Peyer's patch (tissue), 4 donors: Measurements from ENCODE around the gene TLCD2.

Experiments
- POLR2A ChIP-seq, 2 donors: fragments of 450-650 bp; IDR thresholded peaks; one replicate each; pipeline ENCODE4 v1.5.1; 2017; ENCODE audit warnings: antibody characterized with exemption in 2 of 2, mild to moderate bottlenecking in 2 of 2, moderate library complexity in 2 of 2
- TF ChIP-seq, protein P1 (sequence below), 6 experiments: fragments of 450-650 bp in 4 of 6; fragments of 200-600 bp in 2 of 6; sonication (generic) in 1 of 6; IDR thresholded peaks; one replicate each; pipeline ENCODE4 v1.5.1; 2017 to 2019; ENCODE audit warnings: antibody characterized with exemption in 6 of 6, mild to moderate bottlenecking in 3 of 6, moderate library complexity in 1 of 6

DNA sequence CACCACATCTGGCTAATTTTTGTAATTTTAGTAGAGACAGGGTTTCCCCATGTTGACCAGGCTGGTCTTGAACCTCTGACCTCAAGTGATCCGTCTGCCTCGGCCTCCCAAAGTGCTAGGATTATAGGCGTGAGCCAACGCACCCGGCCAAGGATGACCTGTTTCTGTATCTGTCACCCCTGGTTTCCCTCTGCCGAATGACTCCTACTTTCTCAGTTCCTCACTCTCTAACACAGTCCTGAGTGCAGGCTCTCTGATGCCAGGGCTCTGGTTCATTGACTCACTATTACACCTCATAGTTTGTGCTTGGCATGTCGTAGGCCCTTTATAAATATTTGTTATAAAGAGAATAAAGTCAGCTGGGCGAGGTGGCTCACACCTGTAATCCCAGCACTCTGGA, 14.8 kb downstream of the TLCD2 start:
- TF ChIP-seq, protein P1, sequence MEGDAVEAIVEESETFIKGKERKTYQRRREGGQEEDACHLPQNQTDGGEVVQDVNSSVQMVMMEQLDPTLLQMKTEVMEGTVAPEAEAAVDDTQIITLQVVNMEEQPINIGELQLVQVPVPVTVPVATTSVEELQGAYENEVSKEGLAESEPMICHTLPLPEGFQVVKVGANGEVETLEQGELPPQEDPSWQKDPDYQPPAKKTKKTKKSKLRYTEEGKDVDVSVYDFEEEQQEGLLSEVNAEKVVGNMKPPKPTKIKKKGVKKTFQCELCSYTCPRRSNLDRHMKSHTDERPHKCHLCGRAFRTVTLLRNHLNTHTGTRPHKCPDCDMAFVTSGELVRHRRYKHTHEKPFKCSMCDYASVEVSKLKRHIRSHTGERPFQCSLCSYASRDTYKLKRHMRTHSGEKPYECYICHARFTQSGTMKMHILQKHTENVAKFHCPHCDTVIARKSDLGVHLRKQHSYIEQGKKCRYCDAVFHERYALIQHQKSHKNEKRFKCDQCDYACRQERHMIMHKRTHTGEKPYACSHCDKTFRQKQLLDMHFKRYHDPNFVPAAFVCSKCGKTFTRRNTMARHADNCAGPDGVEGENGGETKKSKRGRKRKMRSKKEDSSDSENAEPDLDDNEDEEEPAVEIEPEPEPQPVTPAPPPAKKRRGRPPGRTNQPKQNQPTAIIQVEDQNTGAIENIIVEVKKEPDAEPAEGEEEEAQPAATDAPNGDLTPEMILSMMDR (IDR thresholded peaks at IDR 0.05) = no peak
- TF ChIP-seq POLR2A (IDR thresholded peaks at IDR 0.05) = no peak
